Peyer's patch (tissue), 4 donors: ENCODE data around the gene LTBP2. TPM values are rescaled to one million over a fixed set of nuclear protein-coding genes. Genes with fewer than 3 reads are reported as not detected.
A peak's percentile ranks its signal among the peaks of the same experiment; 100 is the strongest.

Source experiments
- DNase-seq, 3 donors: peaks; one replicate each; pipeline ENCODE4 v3.0.0-alpha.2; 2017 to 2019
- H3K27ac ChIP-seq, 4 donors: fragments of 200-600 bp; sonication (generic); one replicate each; pipeline ENCODE4 v1.5.1; 2016 to 2019
- H3K27me3 ChIP-seq, 2 donors: fragments of 200-600 bp; sonication (generic); one replicate each; pipeline ENCODE4 v1.5.1; 2019
- H3K36me3 ChIP-seq, 3 donors: fragments of 200-600 bp; sonication (generic); one replicate each; pipeline ENCODE4 v1.5.1; 2016 to 2019
- H3K4me1 ChIP-seq, 4 donors: fragments of 200-600 bp; sonication (generic); one replicate each; pipeline ENCODE4 v1.5.1; 2016 to 2019
- H3K4me3 ChIP-seq, 4 donors: fragments of 200-600 bp; sonication (generic); 1 replicate in 3 of 4; 2 replicates in 1 of 4; pipeline ENCODE4 v1.5.1; 2016 to 2019; ENCODE audit warnings: mild to moderate bottlenecking in 1 of 4
- H3K9me3 ChIP-seq, 4 donors: fragments of 200-600 bp; sonication (generic); one replicate each; pipeline ENCODE4 v1.5.1; 2016 to 2019; ENCODE audit warnings: mild to moderate bottlenecking in 1 of 4
- POLR2A ChIP-seq, 2 donors: fragments of 450-650 bp; IDR thresholded peaks; one replicate each; pipeline ENCODE4 v1.5.1; 2017; ENCODE audit warnings: antibody characterized with exemption in 2 of 2, mild to moderate bottlenecking in 2 of 2, moderate library complexity in 2 of 2
- total RNA-seq, 4 donors: library from RNA; depleted of rRNA; stranded (reverse); fragments of >200 nt; gene quantifications; one replicate each; pipeline ENCODE4 v1.1.0, GENCODE V29; 2016
- TF ChIP-seq, protein P1 (sequence below), 6 experiments: fragments of 450-650 bp in 4 of 6; fragments of 200-600 bp in 2 of 6; sonication (generic) in 1 of 6; IDR thresholded peaks; one replicate each; pipeline ENCODE4 v1.5.1; 2017 to 2019; ENCODE audit warnings: antibody characterized with exemption in 6 of 6, mild to moderate bottlenecking in 3 of 6, moderate library complexity in 1 of 6

The LTBP2 gene
- total RNA-seq, 4 donors from 2014 or later = 10.7 to 34.7 (median 16.0) TPM

DNA sequence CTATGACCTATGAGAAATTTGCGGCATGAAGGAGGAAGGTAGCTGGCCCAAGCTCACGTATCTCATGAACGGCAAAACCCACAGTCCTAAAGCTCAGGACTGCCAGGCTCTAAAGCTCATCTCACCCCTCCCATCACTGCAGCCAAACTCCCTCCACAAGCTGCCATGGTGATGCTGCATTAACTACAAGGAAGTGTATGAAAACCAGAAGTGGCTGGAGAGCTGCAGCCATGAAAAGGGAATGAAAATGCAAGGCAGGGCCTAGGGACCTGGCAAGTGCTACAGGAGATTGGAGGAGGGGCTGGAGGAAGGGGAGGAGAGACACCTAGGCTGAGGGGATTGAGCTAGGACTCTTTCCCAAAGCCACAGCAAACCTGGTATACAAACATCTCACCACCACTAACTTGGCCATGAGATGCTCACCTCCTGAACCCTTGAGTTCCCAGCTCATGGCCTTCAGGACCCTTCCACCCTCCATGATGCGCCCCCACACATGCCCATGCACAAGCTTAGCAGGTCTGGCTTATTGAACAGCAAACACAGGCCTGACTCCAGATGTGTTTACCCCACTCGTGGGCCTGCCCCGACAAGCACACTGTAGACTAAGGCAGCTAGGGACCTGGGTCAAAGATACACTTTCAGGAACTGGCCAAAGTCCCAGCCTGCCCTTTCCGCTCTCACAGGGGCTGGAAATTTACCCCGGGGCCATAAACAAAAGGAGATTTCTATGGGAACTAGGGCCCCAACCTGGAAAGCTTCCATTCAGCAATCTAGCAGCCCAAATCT is 42.0 kb downstream of the LTBP2 start:
- DNase-seq = peak in 1 of 3 donors; percentile 35
- H3K4me3 ChIP-seq = no peak overlapping the region
- no peaks in the 10 kb centered on the region for H3K9me3 ChIP-seq
- H3K27ac ChIP-seq = peak overlapping the region in 2 of 4 donors; percentile 1 to 17
- H3K27me3 ChIP-seq = no peaks in the 10 kb centered on the region
- peaks cover 0 to 26% (median 0%) of the 10 kb centered on the region in 4 donors for H3K4me1 ChIP-seq
- TF ChIP-seq POLR2A (IDR thresholded peaks at IDR 0.05) = no peak
- TF ChIP-seq, protein P1, sequence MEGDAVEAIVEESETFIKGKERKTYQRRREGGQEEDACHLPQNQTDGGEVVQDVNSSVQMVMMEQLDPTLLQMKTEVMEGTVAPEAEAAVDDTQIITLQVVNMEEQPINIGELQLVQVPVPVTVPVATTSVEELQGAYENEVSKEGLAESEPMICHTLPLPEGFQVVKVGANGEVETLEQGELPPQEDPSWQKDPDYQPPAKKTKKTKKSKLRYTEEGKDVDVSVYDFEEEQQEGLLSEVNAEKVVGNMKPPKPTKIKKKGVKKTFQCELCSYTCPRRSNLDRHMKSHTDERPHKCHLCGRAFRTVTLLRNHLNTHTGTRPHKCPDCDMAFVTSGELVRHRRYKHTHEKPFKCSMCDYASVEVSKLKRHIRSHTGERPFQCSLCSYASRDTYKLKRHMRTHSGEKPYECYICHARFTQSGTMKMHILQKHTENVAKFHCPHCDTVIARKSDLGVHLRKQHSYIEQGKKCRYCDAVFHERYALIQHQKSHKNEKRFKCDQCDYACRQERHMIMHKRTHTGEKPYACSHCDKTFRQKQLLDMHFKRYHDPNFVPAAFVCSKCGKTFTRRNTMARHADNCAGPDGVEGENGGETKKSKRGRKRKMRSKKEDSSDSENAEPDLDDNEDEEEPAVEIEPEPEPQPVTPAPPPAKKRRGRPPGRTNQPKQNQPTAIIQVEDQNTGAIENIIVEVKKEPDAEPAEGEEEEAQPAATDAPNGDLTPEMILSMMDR (IDR thresholded peaks at IDR 0.05) = no peak
- no peaks in the 10 kb centered on the region for H3K36me3 ChIP-seq

DNA sequence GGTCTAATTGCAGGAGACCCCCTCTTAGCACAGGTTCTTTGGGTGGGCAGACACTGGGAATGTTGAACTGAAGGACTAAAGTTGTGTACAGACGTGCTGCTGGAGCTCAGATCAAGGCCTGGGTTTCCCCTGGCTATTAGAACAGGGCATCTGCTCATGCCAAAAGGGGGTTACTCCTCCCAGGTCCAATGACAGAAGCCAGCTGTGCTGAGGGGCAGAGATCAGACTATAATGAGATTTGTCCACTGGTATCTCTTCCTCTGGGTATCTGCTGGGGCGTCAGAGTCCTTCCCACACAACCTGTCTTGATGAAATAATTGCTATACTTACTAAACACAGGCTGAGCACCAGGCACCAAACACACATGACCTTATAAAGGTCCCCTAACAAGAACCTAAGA is 42.6 kb downstream of the LTBP2 start:
- peaks cover 0 to 26% (median 0%) of the 10 kb centered on the region in 4 donors for H3K4me1 ChIP-seq
- H3K27me3 ChIP-seq = no peaks in the 10 kb centered on the region
- DNase-seq = no peak
- H3K9me3 ChIP-seq = no peaks in the 10 kb centered on the region
- TF ChIP-seq POLR2A (IDR thresholded peaks at IDR 0.05) = no peak
- TF ChIP-seq, protein P1 (IDR thresholded peaks at IDR 0.05) = no peak
- no peak overlapping the region for H3K4me3 ChIP-seq
- no peaks in the 10 kb centered on the region for H3K36me3 ChIP-seq
- peak overlapping the region in 1 of 4 donors; percentile 9 for H3K27ac ChIP-seq

DNA sequence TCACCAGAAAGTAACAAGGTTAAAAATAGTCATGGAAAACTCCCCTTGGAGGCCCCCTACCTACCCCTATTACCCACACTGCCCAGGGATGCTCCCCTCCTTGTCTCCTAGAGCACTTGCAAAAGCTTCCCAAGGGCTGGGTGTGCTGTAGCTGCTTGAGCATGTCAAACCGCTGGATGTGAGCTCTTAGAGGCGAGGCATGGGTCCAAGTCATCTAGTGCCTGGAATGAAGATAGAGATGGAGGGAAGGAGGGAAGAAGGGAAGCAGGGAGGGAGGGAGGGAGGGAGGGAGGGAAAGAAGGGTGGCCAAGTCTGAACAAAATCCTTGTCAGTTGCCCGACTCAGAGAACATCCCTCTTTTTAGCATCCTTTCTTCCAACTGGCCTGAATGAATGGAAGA is 43.1 kb downstream of the LTBP2 start:
- TF ChIP-seq, protein P1 (IDR thresholded peaks at IDR 0.05) = no peak
- no peak for TF ChIP-seq POLR2A (IDR thresholded peaks at IDR 0.05)
- no peak overlapping the region for H3K4me3 ChIP-seq
- no peaks in the 10 kb centered on the region for H3K9me3 ChIP-seq
- H3K36me3 ChIP-seq = no peaks in the 10 kb centered on the region
- peak overlapping the region in 2 of 4 donors; percentile 9 to 25 for H3K27ac ChIP-seq
- peaks cover 0 to 26% (median 0%) of the 10 kb centered on the region in 4 donors for H3K4me1 ChIP-seq
- DNase-seq = peak in 1 of 3 donors; percentile 25
- no peaks in the 10 kb centered on the region for H3K27me3 ChIP-seq

DNA sequence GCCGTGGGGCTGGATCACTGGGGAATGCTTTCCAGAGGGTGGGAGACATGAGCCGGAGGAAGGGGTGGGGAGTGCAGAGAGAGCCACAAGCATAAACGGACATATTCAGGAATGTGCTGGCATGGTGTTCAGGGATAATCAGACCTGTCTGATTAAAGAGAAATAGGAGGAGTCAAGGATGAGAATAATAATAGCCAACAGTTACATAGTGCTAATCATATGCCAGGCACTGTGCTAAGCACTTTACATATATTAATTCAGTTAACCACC is 43.7 kb downstream of the LTBP2 start:
- Histone ChIP-seq H3K4me3 (no peak overlapping the region), H3K27me3 (no peaks in the 10 kb centered on the region), H3K9me3 (no peaks in the 10 kb centered on the region), H3K27ac (no peak overlapping the region), H3K4me1 (peaks cover 0 to 22% (median 0%) of the 10 kb centered on the region in 4 donors), H3K36me3 (no peaks in the 10 kb centered on the region)
- no peak for TF ChIP-seq POLR2A (IDR thresholded peaks at IDR 0.05)
- DNase-seq = no peak

DNA sequence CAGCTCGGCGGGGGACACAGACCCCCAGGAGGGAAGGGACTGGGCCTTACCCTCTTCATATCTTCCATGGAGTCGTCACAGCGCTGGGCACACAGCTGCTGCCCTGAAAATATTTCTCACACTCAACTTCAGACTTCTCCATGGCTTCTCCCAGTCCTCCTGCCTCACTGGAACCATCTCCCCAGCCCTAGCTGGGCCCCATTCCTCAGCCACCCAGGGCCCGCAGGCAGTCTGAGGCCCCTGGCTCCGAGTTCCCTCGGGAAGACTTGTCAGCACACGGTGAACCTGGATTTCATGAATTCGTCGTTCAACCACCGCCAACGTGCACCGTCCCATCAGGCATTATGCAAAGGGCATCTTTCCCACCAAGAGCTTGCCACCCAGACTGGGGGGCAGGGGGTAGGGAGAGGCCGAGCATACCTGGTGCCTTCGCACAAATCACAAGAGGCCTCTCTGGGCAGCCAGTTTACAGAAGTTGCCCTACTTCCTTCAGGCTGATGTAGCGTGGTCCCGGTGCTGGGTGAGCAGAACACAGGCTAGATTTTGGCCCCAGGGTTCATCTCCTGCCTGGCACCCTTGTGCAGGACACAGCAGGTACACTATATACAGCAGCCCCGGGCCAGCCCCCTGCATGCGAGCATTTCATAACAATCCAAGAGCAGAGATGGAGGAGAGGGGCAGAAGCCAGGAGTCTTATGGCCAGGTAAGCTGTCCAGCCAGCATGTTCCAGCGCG is 44.2 kb downstream of the LTBP2 start:
- Histone ChIP-seq H3K27me3 (no peaks in the 10 kb centered on the region), H3K36me3 (no peaks in the 10 kb centered on the region), H3K4me1 (peaks cover 0 to 17% (median 0%) of the 10 kb centered on the region in 4 donors), H3K27ac (peak overlapping the region in 1 of 4 donors; percentile 42), H3K4me3 (no peak overlapping the region), H3K9me3 (no peaks in the 10 kb centered on the region)
- DNase-seq = peak in 1 of 3 donors; percentile 29
- TF ChIP-seq, protein P1 (IDR thresholded peaks at IDR 0.05) = no peak
- no peak for TF ChIP-seq POLR2A (IDR thresholded peaks at IDR 0.05)

DNA sequence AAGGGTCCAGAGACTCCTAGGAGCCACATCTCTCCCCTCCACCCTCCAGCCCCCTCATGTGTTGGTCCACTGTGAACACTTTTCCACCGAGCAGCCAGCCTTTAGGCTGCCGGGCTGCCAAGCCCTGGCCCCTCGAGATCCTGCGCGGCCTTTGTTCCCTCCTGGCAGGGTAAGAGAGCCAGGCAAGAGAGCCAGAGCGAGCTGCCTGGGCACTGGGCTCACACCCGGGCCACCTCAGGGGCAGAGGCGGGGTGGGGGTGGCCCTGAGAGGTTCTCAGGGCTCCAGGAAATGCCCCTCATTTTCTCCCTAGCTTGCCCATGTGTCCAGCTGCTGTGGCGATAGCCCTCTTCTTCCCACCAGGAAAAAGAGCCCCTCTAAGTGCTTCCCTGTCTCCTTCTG is 44.8 kb downstream of the LTBP2 start:
- H3K27ac ChIP-seq = peak overlapping the region in 1 of 4 donors; percentile 42

More for the DNA sequence above, 44.8 kb downstream of the LTBP2 start:
- Histone ChIP-seq H3K4me1 (peaks cover 0 to 14% (median 0%) of the 10 kb centered on the region in 4 donors), H3K36me3 (no peaks in the 10 kb centered on the region), H3K9me3 (no peaks in the 10 kb centered on the region), H3K27me3 (no peaks in the 10 kb centered on the region), H3K4me3 (no peak overlapping the region)
- peak in 1 of 3 donors; percentile 32 for DNase-seq
- TF ChIP-seq, protein P1 (IDR thresholded peaks at IDR 0.05) = no peak
- no peak for TF ChIP-seq POLR2A (IDR thresholded peaks at IDR 0.05)
